ENCODE data around the gene ISCU. TPM values are rescaled to one million over a fixed set of nuclear protein-coding genes. Genes with fewer than 3 reads are reported as not detected.

The ISCU gene
- 102 and 131 TPM in 2 replicates for total RNA-seq (ENCODE audit: low replicate concordance)

DNA sequence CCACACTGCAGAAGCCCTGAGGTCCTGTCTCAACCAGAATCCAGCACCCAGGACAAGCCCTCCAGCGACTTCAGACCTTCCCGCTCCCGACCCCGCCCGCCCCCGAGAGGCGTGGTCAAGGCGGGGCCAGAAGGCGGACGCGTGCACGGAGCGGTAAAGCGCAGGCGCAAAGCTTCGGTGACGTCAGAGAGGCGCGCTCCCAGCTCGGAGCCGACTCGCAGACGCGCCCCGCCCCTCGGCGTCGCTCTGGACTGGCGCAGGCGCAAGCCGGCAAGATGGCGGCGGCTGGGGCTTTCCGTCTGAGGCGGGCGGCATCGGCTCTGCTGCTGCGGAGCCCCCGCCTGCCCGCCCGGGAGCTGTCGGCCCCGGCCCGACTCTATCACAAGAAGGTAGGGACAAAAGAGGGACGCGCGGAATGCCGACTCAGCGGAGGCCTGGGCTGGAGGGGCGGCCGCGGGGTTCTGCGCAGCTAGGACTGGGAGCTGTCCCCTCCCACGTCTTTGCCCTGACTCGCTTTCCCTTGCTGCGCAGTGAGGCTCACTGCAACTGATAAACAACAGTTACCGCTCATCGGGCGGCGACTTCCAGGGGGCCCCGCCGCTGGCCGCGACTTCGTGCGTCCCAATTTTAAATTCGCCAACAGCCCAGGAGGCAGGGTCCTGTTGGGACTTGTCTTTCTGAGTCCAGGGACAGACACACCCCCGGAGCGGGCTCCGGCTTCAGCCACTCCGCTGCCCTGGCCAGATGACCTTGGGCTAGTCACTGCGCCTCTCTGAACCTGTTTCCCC lies at the start of gene ISCU:
Gene ISCU (plus strand): TSS at position 249 of the 788 bp plus-strand sequence. CDS start 27 bp downstream, at position 276.

DNA sequence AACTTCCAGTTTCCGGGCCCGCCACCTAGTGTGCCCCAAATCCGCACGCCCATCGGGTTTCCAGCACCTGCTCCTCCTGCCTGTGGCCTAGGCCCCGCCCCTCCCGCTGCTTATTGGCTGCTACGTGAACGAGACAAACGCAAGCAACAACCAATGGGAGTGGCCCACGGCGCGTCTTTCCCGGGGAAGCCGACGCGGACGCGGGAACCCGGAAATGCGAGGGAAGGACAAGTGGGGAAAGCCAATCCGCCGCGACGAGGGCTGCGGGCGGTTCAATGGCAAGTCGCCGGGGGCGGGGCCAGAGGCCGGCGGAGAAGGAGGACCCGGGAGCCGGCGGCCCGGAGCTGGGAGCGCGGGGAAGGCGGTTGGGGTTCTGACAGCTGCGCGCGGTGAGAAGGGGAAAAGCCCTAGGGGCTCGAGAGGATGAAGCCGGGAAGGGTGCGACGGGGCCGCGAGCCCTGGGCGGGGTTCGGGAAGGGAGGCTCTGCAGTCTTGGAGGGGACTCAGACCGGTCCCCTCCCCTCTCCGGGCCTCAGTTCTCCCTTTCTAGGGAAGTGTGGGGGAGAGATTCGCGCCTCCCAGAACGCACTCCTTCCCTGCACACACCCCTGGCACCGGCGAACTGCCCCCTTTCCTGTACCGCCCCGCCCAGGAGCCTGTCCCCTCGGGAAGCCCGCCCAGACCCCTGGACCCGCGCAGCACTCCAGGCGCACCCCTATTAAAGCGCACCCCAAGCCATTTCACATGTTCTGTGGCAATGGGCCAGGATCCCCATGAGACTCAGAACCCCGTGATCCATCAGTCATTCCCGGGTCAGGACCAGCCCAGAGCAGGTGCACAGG lies 47.2 kb upstream of the ISCU start, which contains the start of gene FICD:
Gene FICD (plus strand): TSS at position 305 of the 842 bp plus-strand sequence. CDS start 1,696 bp downstream, outside the sequence.

DNA sequence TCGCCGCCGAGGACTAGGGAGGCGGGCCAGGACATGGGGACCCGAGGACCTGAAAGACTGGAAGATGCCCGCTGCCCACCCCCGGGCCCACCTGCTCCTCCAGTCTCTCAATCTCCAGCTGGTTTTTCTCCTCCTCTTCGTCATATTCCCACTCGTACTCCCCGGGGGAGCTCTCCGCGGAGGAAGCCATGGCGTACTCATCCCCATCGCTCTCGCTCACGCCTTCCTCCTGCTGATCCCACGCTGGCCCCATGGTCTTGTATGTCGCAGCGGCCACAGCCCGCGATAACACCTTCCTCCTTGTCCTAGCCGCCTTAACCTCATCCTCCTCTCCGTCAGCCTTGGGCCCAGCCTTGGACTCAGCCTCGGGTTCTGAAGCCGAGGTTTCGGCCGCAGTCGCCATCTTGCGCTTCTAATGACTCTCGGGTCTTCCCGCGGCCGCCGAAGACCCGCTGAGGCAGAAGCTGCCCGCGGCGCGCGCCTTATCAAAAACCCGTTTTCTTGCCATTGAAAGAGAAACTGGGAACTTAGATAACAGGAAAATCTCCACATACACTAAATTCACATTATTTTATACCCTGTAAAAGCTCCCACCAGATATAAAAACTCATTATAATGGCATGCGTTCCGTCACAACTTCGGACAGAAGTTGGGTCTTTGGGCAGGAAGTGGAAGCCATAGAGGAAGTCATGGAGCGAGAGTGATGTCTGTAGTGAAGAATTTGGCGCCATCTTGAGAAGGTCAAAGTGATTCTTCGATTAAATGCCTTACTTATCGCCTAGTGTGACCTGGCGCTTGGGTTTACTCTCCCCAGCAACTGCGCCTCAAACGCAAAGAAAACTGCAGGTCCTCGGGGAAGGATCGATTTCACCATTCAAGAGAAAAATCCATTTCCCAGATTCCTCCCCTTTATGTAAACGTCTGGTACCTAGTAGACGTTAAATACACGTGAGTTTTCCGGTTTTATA lies 1.4 kb upstream of the ISCU start, which contains the start of gene SART3:
Gene SART3 (minus strand): TSS at position 422 of the 968 bp plus-strand sequence. CDS start 19 bp downstream, at position 403.

DNA sequence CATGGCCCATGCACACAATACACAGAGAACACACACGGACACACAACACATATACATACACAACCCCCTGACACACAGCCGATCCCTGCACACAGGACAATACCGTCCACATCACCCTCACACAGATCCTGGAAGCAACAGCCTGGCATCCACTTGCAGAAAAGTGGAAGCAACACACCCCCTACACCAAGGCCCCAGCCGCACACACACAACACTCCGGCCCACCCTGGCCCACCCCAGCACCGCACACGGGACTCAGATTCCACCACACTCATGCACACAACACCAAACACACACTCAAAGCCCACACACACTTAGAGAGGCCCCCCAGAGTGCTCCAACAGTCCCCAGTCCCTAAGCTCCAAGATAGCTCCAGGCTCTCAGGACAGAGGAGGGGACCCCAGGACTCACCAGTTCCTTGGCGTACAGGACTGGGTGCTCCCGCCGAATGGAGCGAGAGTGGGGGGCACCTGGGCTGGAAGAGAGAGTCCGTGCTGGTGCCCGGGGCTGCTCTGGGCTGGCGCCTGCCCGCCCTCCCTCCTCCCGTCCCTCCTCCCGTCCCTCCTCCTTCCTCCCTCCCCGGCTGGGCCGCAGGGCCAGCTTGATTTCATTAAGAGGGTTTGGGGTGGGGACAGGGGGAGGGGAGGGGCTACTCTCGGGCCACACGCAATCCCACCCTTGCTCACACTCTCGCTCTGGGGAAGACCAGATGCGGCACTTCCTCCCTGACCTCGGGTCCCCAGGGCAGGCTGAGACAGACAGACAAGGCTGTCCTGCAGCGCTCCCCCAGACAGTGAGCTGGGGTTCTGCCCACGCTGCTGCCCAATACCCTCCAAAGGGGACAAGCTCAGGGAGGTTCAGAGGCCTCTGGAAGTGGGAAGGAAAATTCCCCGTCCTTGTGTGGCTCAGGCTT lies 35.4 kb downstream of the ISCU start, which contains the start of gene TMEM119:
Gene TMEM119 (minus strand): TSS at position 526 of the 913 bp plus-strand sequence. CDS start 5,701 bp downstream, outside the sequence.

Other genes starting within 250 kb of the ISCU start
- 0.08 and 1.3 TPM in 2 replicates for gene CMKLR1, start 223.3 kb upstream of the ISCU start, total RNA-seq (ENCODE audit: low replicate concordance)
- gene FICD, start 47.3 kb upstream of the ISCU start, total RNA-seq (ENCODE audit: low replicate concordance) = 8.5 and 9.6 TPM in 2 replicates
- gene SART3, start 1.4 kb upstream of the ISCU start, total RNA-seq (ENCODE audit: low replicate concordance) = 105 and 247 TPM in 2 replicates
- gene TMEM119, start 35.5 kb downstream of the ISCU start, total RNA-seq (ENCODE audit: low replicate concordance) = 6.1 and 102 TPM in 2 replicates
- 0.68 and 1.5 TPM in 2 replicates for gene SELPLG, start 71.3 kb downstream of the ISCU start, total RNA-seq (ENCODE audit: low replicate concordance)
- 253 and 304 TPM in 2 replicates for gene CORO1C, start 168.9 kb downstream of the ISCU start, total RNA-seq (ENCODE audit: low replicate concordance)

Data from smooth muscle cell of the coronary artery (primary cell).